Measurements from ENCODE around the gene PCGF3. TPM values are rescaled to one million over a fixed set of nuclear protein-coding genes. Genes with fewer than 3 reads are reported as not detected.

PCGF3 gene
- total RNA-seq, 4 donors from 2014 or later = 54.8 to 123 (median 90.5) TPM

- Histone ChIP-seq H3K9me3 (no peaks in the 10 kb centered on the region), H3K27ac (peak overlapping the region; percentile 84 to 93 (median 91)), H3K4me1 (peaks cover 0 to 64% (median 38%) of the 10 kb centered on the region in 4 donors), H3K27me3 (peaks cover 0 to 21% of the 10 kb centered on the region in 2 donors), H3K4me3 (peak overlapping the region; percentile 78 to 98 (median 88)), H3K36me3 (peaks cover 0 to 32% (median 10%) of the 10 kb centered on the region in 3 donors)
- TF ChIP-seq CTCF (IDR thresholded peaks at IDR 0.05) (peak in 2 of 5 experiments; percentile 26 to 30), EP300 (IDR thresholded peaks at IDR 0.05) (peak; percentile 76 to 98), POLR2A (IDR thresholded peaks at IDR 0.05) (peak; percentile 95)
- DNase-seq (ENCODE audit: low spot score in 2 of 2) = peak; percentile 98
- 0% methylated on average over 24 to 26 of the region's 57 CpGs for WGBS, 2 donors
Observed at GRCh38 chr4:781493-782216, 76.0 kb downstream of the PCGF3 start.

GRCh38 chr4:784401-785331 is 79.0 kb downstream of the PCGF3 start:
- TF ChIP-seq POLR2A (IDR thresholded peaks at IDR 0.05) (no peak), EP300 (IDR thresholded peaks at IDR 0.05) (no peak), CTCF (IDR thresholded peaks at IDR 0.05) (no peak)
- Histone ChIP-seq H3K9me3 (no peaks in the 10 kb centered on the region), H3K36me3 (peaks cover 0 to 8% (median 2%) of the 10 kb centered on the region in 3 donors), H3K27ac (no peak overlapping the region), H3K4me3 (no peak overlapping the region), H3K27me3 (peaks cover 0 to 51% of the 10 kb centered on the region in 2 donors), H3K4me1 (peaks cover 0 to 55% (median 39%) of the 10 kb centered on the region in 4 donors)
- 61 to 67% methylated on average over 52 to 57 of the region's 57 CpGs for WGBS, 2 donors
- peak in 1 of 2 donors; percentile 13 for DNase-seq (ENCODE audit: low spot score in 2 of 2)

GRCh38 chr4:785332-786073 is 79.9 kb downstream of the PCGF3 start:
- peaks cover 0 to 46% (median 31%) of the 10 kb centered on the region in 4 donors for H3K4me1 ChIP-seq
- peak overlapping the region in 1 of 4 donors; percentile 75 for H3K27ac ChIP-seq
- H3K27me3 ChIP-seq = peaks cover 0 to 56% of the 10 kb centered on the region in 2 donors

More at GRCh38 chr4:785332-786073, 79.9 kb downstream of the PCGF3 start:
- Histone ChIP-seq H3K4me3 (peak overlapping the region; percentile 19 to 54 (median 30)), H3K9me3 (no peaks in the 10 kb centered on the region), H3K36me3 (peaks cover 0 to under 1% (median 0%) of the 10 kb centered on the region in 3 donors)
- peak in 1 of 2 donors; percentile 11 for DNase-seq (ENCODE audit: low spot score in 2 of 2)
- TF ChIP-seq POLR2A (IDR thresholded peaks at IDR 0.05) (no peak), EP300 (IDR thresholded peaks at IDR 0.05) (no peak), CTCF (IDR thresholded peaks at IDR 0.05) (no peak)
- 17 to 21% methylated on average over 37 to 49 of the region's 57 CpGs for WGBS, 2 donors

Measured in tibial nerve (tissue), 4 donors.